Measurements from ENCODE around the gene HCST.
"Not testable (repeated sequence)": the region's sequence is repeated elsewhere in the genome, so short reads cannot be mapped to it uniquely, and the experiment has no call there.

The HCST gene

DNA sequence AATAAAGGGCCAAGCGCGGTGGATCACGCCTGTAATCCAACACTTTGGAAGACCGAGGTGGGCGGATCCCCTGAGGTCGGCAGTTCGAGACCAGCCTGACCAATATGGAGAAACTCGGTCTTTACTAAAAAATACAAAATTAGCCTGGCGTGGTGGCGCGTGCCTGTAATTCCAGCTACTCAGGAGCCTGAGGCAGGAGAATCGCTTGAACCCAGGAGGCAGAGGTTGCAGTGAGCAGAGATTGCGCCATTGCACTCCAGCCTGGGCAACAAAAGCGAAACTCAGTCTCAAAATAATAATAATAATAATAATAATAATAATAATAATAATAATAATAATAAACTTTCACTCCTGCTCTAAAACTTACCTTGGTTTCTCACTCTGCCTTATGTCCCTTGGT, 8.0 kb downstream of the HCST start:
- CTCF ChIA-PET: interaction anchor here (0.7 kb wide), 2 partner anchors 40 kb away, joined by 3 read pairs; no protein-coding TSS in a partner anchor
- H3K27ac ChIP-seq (ENCODE audit: extremely low read depth, low read depth, low read length); H3K9me3 ChIP-seq (ENCODE audit: control insufficient read depth, insufficient read depth, low read depth, low read length); H3K36me3 ChIP-seq (ENCODE audit: control insufficient read depth in 2 of 2, insufficient read depth in 1 of 2, low read length in 2 of 2); POLR2A ChIA-PET; H3K4me3 ChIP-seq (ENCODE audit: low read depth, low read length); H3K4me1 ChIP-seq (ENCODE audit: control insufficient read depth, insufficient read depth, low read length): not testable (repeated sequence)
- TF ChIP-seq REPIN1 (tag by site-specific recombination; IDR thresholded peaks at IDR 0.05; ENCODE audit: low read depth): peak; percentile 92; the same call in 1 of the 2 replicates

DNA sequence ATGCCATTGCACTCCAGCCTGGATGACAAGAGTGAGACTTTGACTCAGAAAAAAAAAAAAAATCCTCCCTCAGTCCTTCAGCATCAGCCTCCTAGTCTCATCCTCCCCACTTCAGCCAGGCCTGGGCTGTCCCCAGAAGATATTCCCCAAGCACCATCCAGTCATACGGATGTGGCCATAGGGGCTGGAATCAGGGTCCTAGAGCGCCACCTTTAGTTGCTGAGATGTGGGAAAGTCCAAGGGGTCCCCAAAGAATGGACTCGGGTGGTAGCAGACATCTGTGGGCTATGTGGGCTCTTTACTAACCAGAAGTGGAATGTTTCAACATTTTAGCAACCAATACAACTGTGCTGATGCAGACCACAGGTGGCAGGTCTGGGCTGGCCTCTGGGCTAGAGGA, 8.8 kb downstream of the HCST start:
- TF ChIP-seq HOXD13 (CRISPR knock-in tag; IDR thresholded peaks at IDR 0.05; ENCODE audit: borderline replicate concordance) (no peak), ZNF585B (tag by site-specific recombination; IDR thresholded peaks at IDR 0.05) (peak; percentile 36; the same call in 1 of the 2 replicates)
- Histone ChIP-seq H3K4me1 (ENCODE audit: control insufficient read depth, insufficient read depth, low read length) (no peaks in the 10 kb centered on the region), H3K27ac (ENCODE audit: extremely low read depth, low read depth, low read length) (no peak overlapping the region), H3K4me3 (ENCODE audit: low read depth, low read length) (no peak overlapping the region), H3K36me3 (ENCODE audit: control insufficient read depth in 2 of 2, insufficient read depth in 1 of 2, low read length in 2 of 2) (no peaks in the 10 kb centered on the region; a peak in 1 of 3 replicates), H3K9me3 (ENCODE audit: control insufficient read depth, insufficient read depth, low read depth, low read length) (no peaks in the 10 kb centered on the region; the same call in 1 of the 2 replicates)
- ChIA-PET POLR2A (interaction anchor here (1.2 to 1.8 kb wide), 2 partner anchors 10 to 20 kb away, joined by 4 to 5 read pairs; partner anchors contain the start of gene NFKBID), CTCF (interaction anchor here (0.8 to 1.9 kb wide), 3 partner anchors 20 to 355 kb away, joined by 3 to 13 read pairs (median 3); no protein-coding TSS in a partner anchor)

DNA sequence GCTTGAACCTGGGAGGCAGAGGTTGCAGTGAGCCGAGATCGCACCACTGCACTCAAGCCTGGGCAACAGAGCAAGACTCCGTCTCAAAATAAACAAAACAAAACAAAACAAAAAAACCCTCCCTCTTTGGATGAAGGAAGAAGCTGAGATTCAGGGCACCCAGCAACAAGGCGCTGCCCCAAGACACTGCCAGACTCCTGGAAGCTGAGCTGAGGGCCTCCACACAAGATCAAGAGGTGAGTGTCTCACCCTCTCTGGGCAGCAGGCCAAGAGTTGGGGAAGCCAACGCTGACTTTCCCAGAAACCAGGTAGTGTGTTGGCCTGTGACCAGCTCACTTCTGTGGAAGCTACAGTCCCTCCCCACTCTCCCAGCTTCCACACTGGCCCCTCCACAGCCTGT, 9.5 kb downstream of the HCST start:
- no peaks in the 10 kb centered on the region; a peak in 1 of 3 replicates for H3K36me3 ChIP-seq (ENCODE audit: control insufficient read depth in 2 of 2, insufficient read depth in 1 of 2, low read length in 2 of 2)
- H3K4me1 ChIP-seq (ENCODE audit: control insufficient read depth, insufficient read depth, low read length): no peaks in the 10 kb centered on the region
- H3K4me3 ChIP-seq (ENCODE audit: low read depth, low read length): no peak overlapping the region
- H3K27ac ChIP-seq (ENCODE audit: extremely low read depth, low read depth, low read length): no peak overlapping the region
- POLR2A ChIA-PET: interaction anchor here (0.5 to 1.8 kb wide), 4 partner anchors 11 to 306 kb away, joined by 3 to 5 read pairs (median 4); partner anchors contain the start of gene NFKBID
- H3K9me3 ChIP-seq (ENCODE audit: control insufficient read depth, insufficient read depth, low read depth, low read length): no peaks in the 10 kb centered on the region; the same call in 1 of the 2 replicates
- CTCF ChIA-PET: interaction anchor here (0.6 to 1.9 kb wide), 7 partner anchors 10 to 604 kb away, joined by 3 to 13 read pairs (median 3); no protein-coding TSS in a partner anchor
- TF ChIP-seq ZBTB48 (tag by site-specific recombination; IDR thresholded peaks at IDR 0.05): peak; percentile 61; the same call in 1 of the 2 replicates
- TF ChIP-seq SCRT2 (tag by site-specific recombination; IDR thresholded peaks at IDR 0.05): peak; percentile 53
- no peak for TF ChIP-seq SP2 (tag by site-specific recombination; IDR thresholded peaks at IDR 0.05)
- TF ChIP-seq ZNF175 (tag by site-specific recombination; IDR thresholded peaks at IDR 0.05): no peak
- no peak for TF ChIP-seq ZNF792 (tag by site-specific recombination; IDR thresholded peaks at IDR 0.05)
- no peak for TF ChIP-seq ZNF239 (tag by site-specific recombination; IDR thresholded peaks at IDR 0.05)
- peak; percentile 52; the same call in 1 of the 2 replicates for TF ChIP-seq ZBTB17 (tag by site-specific recombination; IDR thresholded peaks at IDR 0.05)
- peak; percentile 72 for TF ChIP-seq ZNF600 (tag by site-specific recombination; IDR thresholded peaks at IDR 0.05)
- peak; percentile 55 for TF ChIP-seq ZNF335 (tag by site-specific recombination; conservative IDR thresholded peaks at IDR 0.05)
- peak; percentile 90 for TF ChIP-seq ZNF121 (tag by site-specific recombination; IDR thresholded peaks at IDR 0.05)
- no peak for TF ChIP-seq ZBTB8A (tag by site-specific recombination; IDR thresholded peaks at IDR 0.05)
- TF ChIP-seq OSR2 (tag by site-specific recombination; IDR thresholded peaks at IDR 0.05): peak; percentile 75
- TF ChIP-seq, protein P1, sequence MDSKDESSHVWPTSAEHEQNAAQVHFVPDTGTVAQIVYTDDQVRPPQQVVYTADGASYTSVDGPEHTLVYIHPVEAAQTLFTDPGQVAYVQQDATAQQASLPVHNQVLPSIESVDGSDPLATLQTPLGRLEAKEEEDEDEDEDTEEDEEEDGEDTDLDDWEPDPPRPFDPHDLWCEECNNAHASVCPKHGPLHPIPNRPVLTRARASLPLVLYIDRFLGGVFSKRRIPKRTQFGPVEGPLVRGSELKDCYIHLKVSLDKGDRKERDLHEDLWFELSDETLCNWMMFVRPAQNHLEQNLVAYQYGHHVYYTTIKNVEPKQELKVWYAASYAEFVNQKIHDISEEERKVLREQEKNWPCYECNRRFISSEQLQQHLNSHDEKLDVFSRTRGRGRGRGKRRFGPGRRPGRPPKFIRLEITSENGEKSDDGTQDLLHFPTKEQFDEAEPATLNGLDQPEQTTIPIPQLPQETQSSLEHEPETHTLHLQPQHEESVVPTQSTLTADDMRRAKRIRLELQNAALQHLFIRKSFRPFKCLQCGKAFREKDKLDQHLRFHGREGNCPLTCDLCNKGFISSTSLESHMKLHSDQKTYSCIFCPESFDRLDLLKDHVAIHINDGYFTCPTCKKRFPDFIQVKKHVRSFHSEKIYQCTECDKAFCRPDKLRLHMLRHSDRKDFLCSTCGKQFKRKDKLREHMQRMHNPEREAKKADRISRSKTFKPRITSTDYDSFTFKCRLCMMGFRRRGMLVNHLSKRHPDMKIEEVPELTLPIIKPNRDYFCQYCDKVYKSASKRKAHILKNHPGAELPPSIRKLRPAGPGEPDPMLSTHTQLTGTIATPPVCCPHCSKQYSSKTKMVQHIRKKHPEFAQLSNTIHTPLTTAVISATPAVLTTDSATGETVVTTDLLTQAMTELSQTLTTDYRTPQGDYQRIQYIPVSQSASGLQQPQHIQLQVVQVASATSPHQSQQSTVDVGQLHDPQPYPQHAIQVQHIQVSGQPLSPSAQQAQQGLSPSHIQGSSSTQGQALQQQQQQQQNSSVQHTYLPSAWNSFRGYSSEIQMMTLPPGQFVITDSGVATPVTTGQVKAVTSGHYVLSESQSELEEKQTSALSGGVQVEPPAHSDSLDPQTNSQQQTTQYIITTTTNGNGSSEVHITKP (tag by site-specific recombination; IDR thresholded peaks at IDR 0.05): peak; percentile 51; the same call in 1 of the 2 replicates
- TF ChIP-seq, protein P2, sequence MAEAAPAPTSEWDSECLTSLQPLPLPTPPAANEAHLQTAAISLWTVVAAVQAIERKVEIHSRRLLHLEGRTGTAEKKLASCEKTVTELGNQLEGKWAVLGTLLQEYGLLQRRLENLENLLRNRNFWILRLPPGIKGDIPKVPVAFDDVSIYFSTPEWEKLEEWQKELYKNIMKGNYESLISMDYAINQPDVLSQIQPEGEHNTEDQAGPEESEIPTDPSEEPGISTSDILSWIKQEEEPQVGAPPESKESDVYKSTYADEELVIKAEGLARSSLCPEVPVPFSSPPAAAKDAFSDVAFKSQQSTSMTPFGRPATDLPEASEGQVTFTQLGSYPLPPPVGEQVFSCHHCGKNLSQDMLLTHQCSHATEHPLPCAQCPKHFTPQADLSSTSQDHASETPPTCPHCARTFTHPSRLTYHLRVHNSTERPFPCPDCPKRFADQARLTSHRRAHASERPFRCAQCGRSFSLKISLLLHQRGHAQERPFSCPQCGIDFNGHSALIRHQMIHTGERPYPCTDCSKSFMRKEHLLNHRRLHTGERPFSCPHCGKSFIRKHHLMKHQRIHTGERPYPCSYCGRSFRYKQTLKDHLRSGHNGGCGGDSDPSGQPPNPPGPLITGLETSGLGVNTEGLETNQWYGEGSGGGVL (tag by site-specific recombination; IDR thresholded peaks at IDR 0.05): peak; percentile 54; the same call in 1 of the 2 replicates
- TF ChIP-seq SP7 (tag by site-specific recombination; IDR thresholded peaks at IDR 0.05): peak; percentile 52

All from HEK293 (cell line).